ENCODE data around the gene NOTCH2. TPM values are rescaled to one million over a fixed set of nuclear protein-coding genes. Genes with fewer than 3 reads are reported as not detected.

The NOTCH2 gene
- total and polyA plus RNA-seq, 8 donors, result 6.7 to 89.4 (median 45.7) TPM

GRCh38 chr1:119868176-119868575 lies 201.3 kb downstream of the NOTCH2 start:
- WGBS, 2 donors, result 79 to 89% methylated on average over 2 of the region's 2 CpGs
- no peaks in the 10 kb centered on the region for H3K27me3 ChIP-seq
- no peak overlapping the region for H3K4me3 ChIP-seq
- no peak for FAIRE-seq
- TF ChIP-seq, protein P1, sequence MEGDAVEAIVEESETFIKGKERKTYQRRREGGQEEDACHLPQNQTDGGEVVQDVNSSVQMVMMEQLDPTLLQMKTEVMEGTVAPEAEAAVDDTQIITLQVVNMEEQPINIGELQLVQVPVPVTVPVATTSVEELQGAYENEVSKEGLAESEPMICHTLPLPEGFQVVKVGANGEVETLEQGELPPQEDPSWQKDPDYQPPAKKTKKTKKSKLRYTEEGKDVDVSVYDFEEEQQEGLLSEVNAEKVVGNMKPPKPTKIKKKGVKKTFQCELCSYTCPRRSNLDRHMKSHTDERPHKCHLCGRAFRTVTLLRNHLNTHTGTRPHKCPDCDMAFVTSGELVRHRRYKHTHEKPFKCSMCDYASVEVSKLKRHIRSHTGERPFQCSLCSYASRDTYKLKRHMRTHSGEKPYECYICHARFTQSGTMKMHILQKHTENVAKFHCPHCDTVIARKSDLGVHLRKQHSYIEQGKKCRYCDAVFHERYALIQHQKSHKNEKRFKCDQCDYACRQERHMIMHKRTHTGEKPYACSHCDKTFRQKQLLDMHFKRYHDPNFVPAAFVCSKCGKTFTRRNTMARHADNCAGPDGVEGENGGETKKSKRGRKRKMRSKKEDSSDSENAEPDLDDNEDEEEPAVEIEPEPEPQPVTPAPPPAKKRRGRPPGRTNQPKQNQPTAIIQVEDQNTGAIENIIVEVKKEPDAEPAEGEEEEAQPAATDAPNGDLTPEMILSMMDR (IDR thresholded peaks at IDR 0.05), result no peak
- no peaks in the 10 kb centered on the region for H3K4me1 ChIP-seq
- DNase-seq, result no peak
- intact Hi-C loops (cut with DNase I), result no loop called here
- H3K9me3 ChIP-seq, result no peaks in the 10 kb centered on the region
- H3K36me3 ChIP-seq, result no peaks in the 10 kb centered on the region
- ATAC-seq, result no peak
- H3K27ac ChIP-seq, result no peak overlapping the region

DNA sequence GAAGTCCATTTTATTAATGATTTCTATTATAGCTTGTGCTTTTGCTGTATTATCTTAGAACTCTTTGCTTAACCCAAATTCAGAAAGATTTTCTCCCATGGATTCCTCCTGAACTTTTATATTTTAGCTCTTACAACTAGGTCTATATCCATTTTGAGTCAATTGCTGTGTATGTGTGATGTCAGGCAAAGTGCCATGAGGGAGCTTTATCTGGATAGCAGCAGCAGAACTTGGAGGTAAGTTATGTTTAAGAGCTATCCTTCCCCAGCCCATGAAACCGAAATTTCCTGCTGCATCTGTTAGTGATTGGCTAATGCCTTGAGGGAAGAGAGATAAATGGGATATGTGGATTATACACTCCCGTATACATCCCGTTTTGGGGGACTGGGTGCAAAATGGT lies 203.0 kb downstream of the NOTCH2 start:
- no peak overlapping the region for H3K4me3 ChIP-seq
- no peak overlapping the region for H3K27ac ChIP-seq
- intact Hi-C loops (cut with DNase I), result no loop called here
- WGBS, 2 donors, result 63% methylated on average over 3 of the region's 3 CpGs
- no peaks in the 10 kb centered on the region for H3K9me3 ChIP-seq
- no peaks in the 10 kb centered on the region for H3K4me1 ChIP-seq
- no peak for ATAC-seq
- no peak for FAIRE-seq
- H3K27me3 ChIP-seq, result no peaks in the 10 kb centered on the region
- DNase-seq, result no peak
- no peaks in the 10 kb centered on the region for H3K36me3 ChIP-seq
- TF ChIP-seq, protein P1 (IDR thresholded peaks at IDR 0.05), result no peak

DNA sequence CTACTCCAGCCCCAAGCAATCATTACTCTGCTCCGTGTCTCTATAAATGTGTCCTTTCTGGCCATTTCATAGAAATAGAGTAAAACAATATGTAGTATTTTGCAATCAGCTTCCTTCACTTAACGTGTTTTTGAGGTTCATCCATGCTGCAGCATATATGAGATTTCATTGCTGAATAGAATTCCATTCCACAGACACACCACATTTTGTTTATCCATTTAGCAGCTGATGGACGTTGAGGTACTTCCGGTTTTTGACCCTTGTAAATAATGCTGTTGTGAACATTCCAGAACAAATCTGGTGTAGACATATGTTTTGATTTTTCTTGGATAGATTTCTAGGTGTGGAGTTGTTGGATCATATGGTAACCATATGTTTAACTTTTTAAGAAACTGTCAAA lies 203.8 kb downstream of the NOTCH2 start:
- ATAC-seq, result no peak
- Histone ChIP-seq H3K4me1 (no peaks in the 10 kb centered on the region), H3K4me3 (no peak overlapping the region), H3K27ac (no peak overlapping the region), H3K36me3 (no peaks in the 10 kb centered on the region), H3K27me3 (no peaks in the 10 kb centered on the region), H3K9me3 (no peaks in the 10 kb centered on the region)
- FAIRE-seq, result no peak
- intact Hi-C loops (cut with DNase I), result no loop called here
- no peak for DNase-seq
- TF ChIP-seq, protein P1 (IDR thresholded peaks at IDR 0.05), result no peak
- WGBS, 2 donors, result 51 to 67% methylated on average over 4 of the region's 4 CpGs

DNA sequence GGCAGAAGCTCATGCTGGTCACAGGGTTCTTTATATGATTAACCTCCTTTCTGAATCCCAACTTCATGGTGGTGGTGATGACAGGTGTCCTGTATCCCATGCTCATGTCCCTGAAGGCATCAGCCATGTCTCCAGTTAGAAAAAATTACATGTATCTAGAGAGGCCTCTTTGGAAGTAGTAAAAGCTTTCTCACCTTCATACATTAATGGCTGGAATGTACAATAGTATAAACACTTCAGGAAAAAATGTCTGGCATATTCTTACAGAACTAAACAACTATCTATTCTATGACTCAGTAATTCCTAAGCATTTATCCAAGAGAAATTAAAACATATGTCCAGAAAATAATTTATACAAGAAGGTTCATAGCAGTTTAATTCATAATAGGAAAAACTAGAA lies 207.2 kb downstream of the NOTCH2 start:
- intact Hi-C loops (cut with DNase I), result no loop called here
- TF ChIP-seq, protein P1 (IDR thresholded peaks at IDR 0.05), result no peak
- Histone ChIP-seq H3K27ac (no peak overlapping the region), H3K27me3 (no peaks in the 10 kb centered on the region), H3K4me3 (no peak overlapping the region), H3K36me3 (no peaks in the 10 kb centered on the region), H3K4me1 (no peaks in the 10 kb centered on the region), H3K9me3 (no peaks in the 10 kb centered on the region)
- DNase-seq, result no peak
- FAIRE-seq, result no peak
- ATAC-seq, result no peak

Other genes with a start within 250 kb of the NOTCH2 start
- not detected for gene ADAM30, start 173.1 kb downstream of the NOTCH2 start, total RNA-seq
- gene ADAM30, start 173.1 kb downstream of the NOTCH2 start, polyA plus RNA-seq, result not detected
- 10 to 100 TPM; 12.0 to 18.0 (median 15.2) TPM for gene SEC22B, start 106.9 kb upstream of the NOTCH2 start, total RNA-seq
- gene SEC22B, start 106.9 kb upstream of the NOTCH2 start, polyA plus RNA-seq, result 10 to 100 TPM; 11.6 to 17.8 TPM